Right lobe of liver (tissue), 4 donors: ENCODE data around the gene RBM42.

Experiments used
- POLR2A ChIP-seq: fragments of 450-650 bp; IDR thresholded peaks from one replicate; pipeline ENCODE4 v1.6.1; 2017; ENCODE audit warnings: antibody characterized with exemption, mild to moderate bottlenecking
- TF ChIP-seq, protein P1 (sequence below), 4 donors: fragments of 200-600 bp in 3 of 4; fragments of 450-650 bp in 1 of 4; IDR thresholded peaks; one replicate each; pipeline versions ENCODE4 v1.5.1 to v1.8.0; 2016 to 2022; ENCODE audit warnings: antibody characterized with exemption in 4 of 4, mild to moderate bottlenecking in 2 of 4
- donor health status: DM: no; HTN: no; CAD: no.
- donor health status: DM: no; HTN: no; CAD: no.
- donor health status: DM: no; HTN: yes; CAD: no.

DNA sequence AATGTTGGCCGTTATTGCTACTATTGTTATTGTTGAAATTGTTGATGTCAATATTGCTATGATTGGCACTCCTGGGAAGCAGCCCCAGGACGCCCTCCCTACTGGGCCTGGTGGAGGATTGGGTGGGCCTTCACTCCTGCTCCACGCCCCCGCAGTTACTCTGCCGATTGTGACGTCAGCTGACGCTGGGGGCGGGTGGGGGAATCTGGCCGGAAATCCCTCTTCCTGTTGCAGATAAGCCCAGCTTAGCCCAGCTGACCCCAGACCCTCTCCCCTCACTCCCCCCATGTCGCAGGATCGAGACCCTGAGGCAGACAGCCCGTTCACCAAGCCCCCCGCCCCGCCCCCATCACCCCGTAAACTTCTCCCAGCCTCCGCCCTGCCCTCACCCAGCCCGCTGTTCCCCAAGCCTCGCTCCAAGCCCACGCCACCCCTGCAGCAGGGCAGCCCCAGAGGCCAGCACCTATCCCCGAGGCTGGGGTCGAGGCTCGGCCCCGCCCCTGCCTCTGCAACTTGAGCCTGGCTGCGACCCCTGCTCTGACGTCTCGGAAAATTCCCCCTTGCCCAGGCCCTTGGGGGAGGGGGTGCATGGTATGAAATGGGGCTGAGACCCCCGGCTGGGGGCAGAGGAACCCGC, 12.8 kb downstream of the RBM42 start, which contains the start of gene ETV2:
- TF ChIP-seq, protein P1, sequence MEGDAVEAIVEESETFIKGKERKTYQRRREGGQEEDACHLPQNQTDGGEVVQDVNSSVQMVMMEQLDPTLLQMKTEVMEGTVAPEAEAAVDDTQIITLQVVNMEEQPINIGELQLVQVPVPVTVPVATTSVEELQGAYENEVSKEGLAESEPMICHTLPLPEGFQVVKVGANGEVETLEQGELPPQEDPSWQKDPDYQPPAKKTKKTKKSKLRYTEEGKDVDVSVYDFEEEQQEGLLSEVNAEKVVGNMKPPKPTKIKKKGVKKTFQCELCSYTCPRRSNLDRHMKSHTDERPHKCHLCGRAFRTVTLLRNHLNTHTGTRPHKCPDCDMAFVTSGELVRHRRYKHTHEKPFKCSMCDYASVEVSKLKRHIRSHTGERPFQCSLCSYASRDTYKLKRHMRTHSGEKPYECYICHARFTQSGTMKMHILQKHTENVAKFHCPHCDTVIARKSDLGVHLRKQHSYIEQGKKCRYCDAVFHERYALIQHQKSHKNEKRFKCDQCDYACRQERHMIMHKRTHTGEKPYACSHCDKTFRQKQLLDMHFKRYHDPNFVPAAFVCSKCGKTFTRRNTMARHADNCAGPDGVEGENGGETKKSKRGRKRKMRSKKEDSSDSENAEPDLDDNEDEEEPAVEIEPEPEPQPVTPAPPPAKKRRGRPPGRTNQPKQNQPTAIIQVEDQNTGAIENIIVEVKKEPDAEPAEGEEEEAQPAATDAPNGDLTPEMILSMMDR (IDR thresholded peaks at IDR 0.05), result no peak
- no peak for TF ChIP-seq POLR2A
